ENCODE data around the gene CCDC188. TPM values are rescaled to one million over a fixed set of nuclear protein-coding genes. Genes with fewer than 3 reads are reported as not detected.
A peak's percentile ranks its signal among the peaks of the same experiment; 100 is the strongest.

Gene CCDC188
- total and polyA plus RNA-seq, 2 of the 13 experiments (the other 11 are each of a cell fraction or from before 2014, with no cell fraction given): not detected

DNA sequence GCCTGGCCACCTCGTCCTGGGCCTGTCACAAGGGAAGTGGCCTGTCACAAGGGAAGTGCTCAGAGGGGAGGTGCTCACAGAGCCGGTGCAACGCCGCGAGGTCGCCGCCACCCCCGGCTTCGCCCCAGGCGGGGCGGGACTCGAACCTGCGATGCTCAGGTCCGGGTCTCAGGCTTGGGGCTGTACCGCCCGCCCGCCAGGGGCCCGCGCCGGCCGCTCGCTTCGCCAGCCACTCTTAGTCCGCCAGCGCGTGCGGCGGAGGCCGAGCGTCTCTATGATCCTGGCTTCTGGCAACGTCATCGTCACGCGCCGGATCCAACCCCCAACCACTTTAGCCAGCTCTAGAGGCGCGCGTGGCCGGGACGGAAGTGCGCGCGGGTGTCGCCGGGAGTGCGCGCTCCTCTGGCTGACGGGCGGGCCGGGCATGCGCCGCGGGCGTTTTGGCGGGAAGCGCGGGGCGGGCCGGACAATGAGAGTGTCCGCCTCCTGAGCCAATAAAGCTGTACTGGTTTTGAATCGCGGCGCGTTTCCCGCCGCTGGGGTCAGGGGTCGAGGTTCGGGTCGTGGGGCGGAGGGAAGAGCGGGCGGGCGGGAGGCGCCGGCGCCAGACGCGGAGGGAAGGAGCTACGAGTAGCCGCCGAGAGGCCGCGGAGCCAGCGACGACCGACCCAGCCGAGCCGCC, 33.8 kb downstream of the CCDC188 start, which contains the start of gene TRMT2A (continued):
- TF ChIP-seq HMGXB3 (CRISPR knock-in tag; IDR thresholded peaks at IDR 0.05; ENCODE audit: borderline replicate concordance) (no peak; the same call in 1 of the 2 replicates), ZNF263 (CRISPR knock-in tag; IDR thresholded peaks at IDR 0.05) (no peak), CHD2 (IDR thresholded peaks at IDR 0.05; ENCODE audit: low read depth, low read length) (peak; percentile 47; the same call in 1 of the 2 replicates), FOSL2 (CRISPR knock-in tag; IDR thresholded peaks at IDR 0.05) (peak; percentile 37; the same call in 1 of the 2 replicates), FLYWCH1 (CRISPR knock-in tag; IDR thresholded peaks at IDR 0.05) (no peak), SNRNP70 (IDR thresholded peaks at IDR 0.05; ENCODE audit: low read depth, low read length) (no peak), ZNF441 (CRISPR knock-in tag; IDR thresholded peaks at IDR 0.05; ENCODE audit: borderline replicate concordance) (peak; percentile 39; the same call in 1 of the 2 replicates), WIZ (CRISPR knock-in tag; IDR thresholded peaks at IDR 0.05) (no peak), MEIS1 (CRISPR knock-in tag; IDR thresholded peaks at IDR 0.05; ENCODE audit: borderline replicate concordance) (no peak), ZUFSP (CRISPR knock-in tag; IDR thresholded peaks at IDR 0.05; ENCODE audit: borderline replicate concordance) (no peak), TBX2 (CRISPR knock-in tag; IDR thresholded peaks at IDR 0.05; ENCODE audit: borderline replicate concordance) (peak; percentile 95), RARG (CRISPR knock-in tag; IDR thresholded peaks at IDR 0.05; ENCODE audit: low read depth) (no peak)
- TF ChIP-seq, protein P1, sequence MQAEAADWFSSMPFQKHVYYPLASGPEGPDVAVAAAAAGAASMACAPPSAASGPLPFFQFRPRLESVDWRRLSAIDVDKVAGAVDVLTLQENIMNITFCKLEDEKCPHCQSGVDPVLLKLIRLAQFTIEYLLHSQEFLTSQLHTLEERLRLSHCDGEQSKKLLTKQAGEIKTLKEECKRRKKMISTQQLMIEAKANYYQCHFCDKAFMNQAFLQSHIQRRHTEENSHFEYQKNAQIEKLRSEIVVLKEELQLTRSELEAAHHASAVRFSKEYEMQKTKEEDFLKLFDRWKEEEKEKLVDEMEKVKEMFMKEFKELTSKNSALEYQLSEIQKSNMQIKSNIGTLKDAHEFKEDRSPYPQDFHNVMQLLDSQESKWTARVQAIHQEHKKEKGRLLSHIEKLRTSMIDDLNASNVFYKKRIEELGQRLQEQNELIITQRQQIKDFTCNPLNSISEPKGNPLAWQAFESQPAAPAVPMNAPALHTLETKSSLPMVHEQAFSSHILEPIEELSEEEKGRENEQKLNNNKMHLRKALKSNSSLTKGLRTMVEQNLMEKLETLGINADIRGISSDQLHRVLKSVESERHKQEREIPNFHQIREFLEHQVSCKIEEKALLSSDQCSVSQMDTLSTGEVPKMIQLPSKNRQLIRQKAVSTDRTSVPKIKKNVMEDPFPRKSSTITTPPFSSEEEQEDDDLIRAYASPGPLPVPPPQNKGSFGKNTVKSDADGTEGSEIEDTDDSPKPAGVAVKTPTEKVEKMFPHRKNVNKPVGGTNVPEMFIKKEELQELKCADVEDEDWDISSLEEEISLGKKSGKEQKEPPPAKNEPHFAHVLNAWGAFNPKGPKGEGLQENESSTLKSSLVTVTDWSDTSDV (CRISPR knock-in tag; IDR thresholded peaks at IDR 0.05): peak; percentile 29; the same call in 1 of the 2 replicates
- TF ChIP-seq, protein P2, sequence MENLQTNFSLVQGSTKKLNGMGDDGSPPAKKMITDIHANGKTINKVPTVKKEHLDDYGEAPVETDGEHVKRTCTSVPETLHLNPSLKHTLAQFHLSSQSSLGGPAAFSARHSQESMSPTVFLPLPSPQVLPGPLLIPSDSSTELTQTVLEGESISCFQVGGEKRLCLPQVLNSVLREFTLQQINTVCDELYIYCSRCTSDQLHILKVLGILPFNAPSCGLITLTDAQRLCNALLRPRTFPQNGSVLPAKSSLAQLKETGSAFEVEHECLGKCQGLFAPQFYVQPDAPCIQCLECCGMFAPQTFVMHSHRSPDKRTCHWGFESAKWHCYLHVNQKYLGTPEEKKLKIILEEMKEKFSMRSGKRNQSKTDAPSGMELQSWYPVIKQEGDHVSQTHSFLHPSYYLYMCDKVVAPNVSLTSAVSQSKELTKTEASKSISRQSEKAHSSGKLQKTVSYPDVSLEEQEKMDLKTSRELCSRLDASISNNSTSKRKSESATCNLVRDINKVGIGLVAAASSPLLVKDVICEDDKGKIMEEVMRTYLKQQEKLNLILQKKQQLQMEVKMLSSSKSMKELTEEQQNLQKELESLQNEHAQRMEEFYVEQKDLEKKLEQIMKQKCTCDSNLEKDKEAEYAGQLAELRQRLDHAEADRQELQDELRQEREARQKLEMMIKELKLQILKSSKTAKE (CRISPR knock-in tag; IDR thresholded peaks at IDR 0.05; ENCODE audit: borderline replicate concordance): peak; percentile 77; the same call in 1 of the 2 replicates
